HG02970 (cell line): ENCODE measurements around the gene ABHD8.

Source experiments
- ATAC-seq: cut with Tn5 transposase; IDR thresholded peaks from one replicate; pipeline ENCODE4 v1.9.1; 2021; ENCODE audit warnings: mild to moderate bottlenecking, moderate library complexity, moderate number of reproducible peaks; ENCODE audit not compliant: unreplicated experiment, low FRiP score

Gene ABHD8

GRCh38 chr19:17266975-17267788 lies 36.0 kb downstream of the ABHD8 start, which contains the start of gene BABAM1:
BABAM1 (plus strand) TSS chr19:17267443; CDS start chr19:17268807, 1,364 bp downstream.
- ATAC-seq, result peak; percentile 91

DNA sequence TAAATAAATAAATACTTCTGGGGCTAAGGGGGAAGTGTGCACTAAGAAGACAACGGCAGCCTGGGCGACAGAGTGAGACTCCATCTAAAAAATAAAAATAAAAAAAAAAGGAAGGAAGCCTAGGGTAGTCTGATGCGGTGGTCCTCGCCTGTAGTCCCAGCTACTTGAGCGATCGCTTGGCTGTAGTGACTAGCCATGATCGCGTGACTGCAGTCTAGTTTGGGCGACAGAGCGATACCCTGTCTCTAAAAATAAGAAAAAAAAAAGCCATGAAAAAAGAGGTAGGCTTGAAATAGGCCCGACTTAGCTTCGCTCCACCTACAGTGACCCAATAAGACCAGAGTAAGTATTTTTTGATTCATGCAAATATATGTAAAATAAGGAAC lies 36.6 kb downstream of the ABHD8 start:
- no peak for ATAC-seq

- ATAC-seq, result no peak
These were observed 37.2 kb downstream of the ABHD8 start for GRCh38 chr19:17266026-17266425.

DNA sequence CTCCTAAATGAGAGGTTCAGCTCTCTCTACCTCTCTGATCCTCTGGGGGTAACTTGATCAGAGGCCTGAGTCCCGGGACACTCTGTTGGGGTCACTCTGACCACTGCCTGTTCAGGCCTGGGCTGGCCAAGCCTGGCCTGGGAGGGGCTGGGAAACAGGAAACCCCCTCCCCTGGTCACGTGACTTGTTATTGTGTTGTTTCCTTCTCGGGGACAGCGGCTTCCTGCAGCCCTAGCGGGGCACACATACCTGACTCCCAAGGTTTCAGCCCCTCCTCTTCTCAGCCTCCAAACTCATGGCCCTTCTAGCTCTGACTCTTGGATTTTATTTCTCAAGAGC lies 38.6 kb downstream of the ABHD8 start, which contains the start of gene USHBP1:
TSS of gene USHBP1 (minus strand) at position 105 of the 339 bp plus-strand sequence. CDS start 446 bp downstream, outside the sequence.
- ATAC-seq, result no peak

- ATAC-seq, result no peak
These were observed 39.2 kb downstream of the ABHD8 start for GRCh38 chr19:17263712-17264640.

GRCh38 chr19:17262557-17262956 lies 40.7 kb downstream of the ABHD8 start:
- no peak for ATAC-seq

- ATAC-seq, result no peak
These were observed 42.3 kb downstream of the ABHD8 start for GRCh38 chr19:17260842-17261325.

DNA sequence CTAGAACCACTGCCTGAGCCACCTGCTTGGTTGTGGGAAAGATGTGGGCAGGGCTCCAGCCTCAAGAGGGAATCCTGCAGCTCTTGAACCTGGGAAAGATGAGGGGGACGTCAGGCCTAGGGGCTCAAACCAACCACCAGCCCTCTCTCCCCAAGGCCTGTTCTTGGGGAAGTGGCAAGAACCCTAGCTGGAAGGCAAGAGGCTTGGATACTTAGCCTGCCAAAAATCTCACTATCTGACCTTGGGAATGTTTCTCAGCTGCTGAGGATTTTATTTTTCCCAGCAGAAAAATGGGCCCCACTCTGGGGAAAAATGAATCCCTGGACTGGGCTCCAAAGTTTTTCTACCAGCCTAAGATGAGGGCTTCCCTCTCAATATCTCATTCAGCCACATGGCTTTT lies 43.3 kb downstream of the ABHD8 start:
- no peak for ATAC-seq

GRCh38 chr19:17259118-17259780 lies 44.0 kb downstream of the ABHD8 start:
- ATAC-seq, result no peak

DNA sequence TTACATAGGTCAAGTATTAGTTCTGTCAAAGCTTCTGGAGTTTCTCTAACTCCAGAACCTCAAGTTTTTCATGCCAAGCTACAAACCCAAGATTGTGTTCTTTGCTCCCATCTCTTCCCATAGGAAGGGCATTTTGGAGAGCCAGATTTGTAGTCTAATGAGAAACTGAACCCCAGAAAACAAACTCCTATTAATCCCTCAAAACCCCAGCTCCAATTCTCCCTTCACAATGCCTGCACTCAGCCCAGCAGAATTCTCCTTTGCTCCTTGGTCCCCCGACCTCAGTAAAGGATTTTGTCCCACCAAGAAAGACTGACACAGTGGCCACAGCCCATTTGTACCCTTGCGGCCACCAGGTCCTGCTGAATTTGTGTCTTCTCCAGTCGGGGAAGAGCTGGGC lies 47.1 kb downstream of the ABHD8 start:
- no peak for ATAC-seq

DNA sequence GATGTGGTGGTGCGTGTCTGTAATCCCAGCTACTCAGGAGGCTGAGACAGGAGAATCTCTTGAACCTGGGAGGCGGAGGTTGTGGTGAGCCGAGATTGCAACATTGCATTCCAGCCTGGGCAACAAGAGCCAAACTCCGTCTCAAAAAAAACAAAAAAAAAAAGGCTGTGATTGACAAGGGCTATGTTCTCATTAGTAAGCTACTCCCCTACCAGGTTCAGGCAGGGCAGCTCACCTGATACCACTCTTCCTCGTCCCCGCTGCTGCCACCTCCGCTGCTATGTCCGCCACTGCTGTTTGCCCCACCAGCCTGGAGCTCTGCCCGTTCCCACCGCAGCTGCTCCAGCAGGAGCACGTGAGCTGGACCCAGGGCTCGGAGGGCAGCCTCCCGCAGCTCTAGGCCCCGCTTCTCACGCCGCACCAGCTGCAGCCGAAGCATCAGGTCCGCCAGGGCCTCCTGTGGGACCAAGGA lies 48.0 kb downstream of the ABHD8 start:
- no peak for ATAC-seq

GRCh38 chr19:17254636-17255035 lies 48.6 kb downstream of the ABHD8 start:
- ATAC-seq, result no peak

- no peak for ATAC-seq
These were observed 53.2 kb downstream of the ABHD8 start for GRCh38 chr19:17249887-17250548.

DNA sequence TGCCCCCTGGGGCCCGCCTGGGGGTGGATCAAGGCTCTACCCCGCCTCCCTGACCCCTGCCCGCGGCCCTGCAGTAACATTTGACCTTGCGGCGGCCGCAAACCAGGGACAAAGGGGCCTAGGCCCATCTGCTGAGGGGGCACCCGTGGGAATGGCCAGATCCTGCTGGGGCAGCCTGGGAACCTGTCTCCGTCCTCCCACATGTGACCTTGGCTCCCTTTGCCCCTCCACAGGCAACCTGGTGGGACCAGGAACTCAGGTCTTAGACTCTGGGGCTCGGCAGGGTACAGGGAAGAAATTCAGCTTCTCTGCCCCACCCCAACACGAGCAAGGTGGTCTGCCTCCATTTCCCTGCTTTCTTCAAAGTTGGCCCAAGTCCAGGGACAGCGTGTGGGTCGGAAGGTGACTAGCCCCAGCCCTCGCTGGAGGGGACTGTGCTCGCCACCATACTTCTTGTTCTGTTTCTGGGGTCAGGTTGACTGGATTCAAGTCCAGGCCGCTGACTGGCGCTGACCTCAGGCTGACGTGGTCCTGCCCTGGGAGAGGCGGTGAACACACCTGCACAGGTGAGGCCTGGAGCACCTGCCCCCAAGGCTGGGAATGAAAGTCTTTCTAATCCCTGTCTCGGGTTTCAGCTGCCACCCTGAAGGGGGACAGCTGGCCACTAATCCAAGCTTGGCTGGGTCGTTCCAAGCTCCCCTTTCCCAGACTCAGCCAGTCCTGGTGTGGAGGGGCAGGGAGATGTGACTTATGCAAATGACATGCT lies 55.0 kb downstream of the ABHD8 start:
- no peak for ATAC-seq

DNA sequence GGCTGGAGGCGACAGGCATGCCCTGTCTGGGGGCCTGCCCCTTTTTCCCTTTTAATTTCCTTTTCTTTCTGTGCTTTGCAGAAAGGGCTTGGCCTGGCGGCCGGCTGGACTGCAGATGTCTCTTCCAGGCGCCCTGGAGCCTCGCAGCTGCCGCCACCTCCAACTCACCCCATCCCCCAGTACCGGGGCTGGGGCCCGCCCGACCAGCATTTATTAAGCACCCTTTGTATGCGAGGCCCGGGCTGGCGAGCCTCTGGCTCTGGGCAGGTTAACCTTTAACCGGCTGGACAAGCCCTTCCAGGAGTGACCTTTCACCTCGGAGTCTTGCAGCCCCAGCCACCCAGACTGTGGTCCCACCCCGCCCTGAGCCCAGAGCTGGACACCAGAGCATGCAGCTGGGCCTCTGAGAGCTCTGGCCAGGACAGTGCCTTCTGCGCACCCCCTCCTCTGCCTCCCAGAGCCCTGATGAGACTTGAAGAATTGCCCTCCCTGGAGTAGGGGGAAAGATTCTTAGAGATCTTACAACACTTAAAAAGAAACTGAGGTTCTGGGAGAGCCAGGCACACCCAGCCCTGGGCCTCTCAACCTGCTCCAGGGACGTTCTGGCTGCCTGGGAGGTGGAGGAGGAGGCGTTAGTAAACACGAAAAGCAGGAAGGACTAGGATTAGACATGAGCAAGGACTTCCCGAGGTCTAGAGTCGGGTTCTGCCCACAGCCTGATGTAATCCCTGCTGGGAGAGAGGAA lies 56.4 kb downstream of the ABHD8 start:
- no peak for ATAC-seq

GRCh38 chr19:17245535-17245984 lies 57.7 kb downstream of the ABHD8 start, which contains the start of gene NR2F6:
NR2F6 (minus strand) TSS chr19:17245919; CDS start chr19:17245220, 699 bp downstream.
- ATAC-seq, result peak; percentile 15

DNA sequence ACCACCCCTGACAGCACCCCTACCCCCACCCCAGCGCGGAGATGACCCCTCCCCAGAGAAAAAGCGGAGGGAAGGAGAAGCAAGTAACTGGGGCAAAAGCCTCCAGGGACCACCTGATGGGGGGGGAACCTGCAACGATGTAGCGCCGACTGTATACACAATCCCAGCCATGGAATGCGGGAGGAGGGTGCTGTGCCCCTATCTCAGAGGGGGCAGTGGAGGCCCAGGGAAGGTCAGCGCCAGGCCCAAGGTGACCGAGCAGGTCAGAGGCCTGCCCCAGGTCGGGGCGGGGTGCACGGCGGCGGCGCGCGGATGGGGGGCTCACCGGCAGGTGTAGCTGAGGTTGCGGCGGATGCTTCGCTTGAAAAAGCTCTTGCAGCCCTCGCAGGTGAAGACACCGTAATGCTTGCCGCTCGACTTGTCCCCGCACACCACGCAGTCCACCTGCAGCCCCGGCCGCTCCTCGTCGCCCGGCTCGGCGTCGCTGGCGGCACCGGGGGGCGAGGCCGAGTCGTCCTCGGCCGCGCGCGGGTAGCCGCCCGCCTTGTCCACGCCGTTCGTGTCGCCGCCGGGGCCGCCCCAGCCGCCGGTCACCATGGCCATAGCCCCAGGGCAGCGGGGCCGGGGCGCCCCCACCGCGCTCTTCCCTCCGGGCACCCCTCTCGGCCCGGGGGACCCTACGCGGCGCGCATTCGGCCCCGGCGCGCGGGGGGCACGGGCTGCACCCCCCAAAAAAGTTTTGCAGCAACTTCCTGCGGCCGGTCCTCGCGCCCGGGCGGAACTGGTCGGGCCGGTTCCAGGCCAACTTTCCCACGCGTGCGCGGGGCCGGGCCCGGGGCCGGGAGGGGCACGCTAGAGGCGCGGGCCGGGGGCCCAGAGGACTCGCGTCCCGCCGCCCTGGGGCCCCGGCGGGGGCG lies 58.3 kb downstream of the ABHD8 start:
- peak; percentile 2 for ATAC-seq
